ENCODE results near the gene ATF5. TPM values are rescaled to one million over a fixed set of nuclear protein-coding genes. Genes with fewer than 3 reads are reported as not detected.
"Not testable (repeated sequence)": the region's sequence is repeated elsewhere in the genome, so short reads cannot be mapped to it uniquely, and the experiment has no call there.

The ATF5 gene
- total RNA-seq, 1 donor, result 8.1 TPM

GRCh38 chr19:49968279-49968922 is 39.4 kb downstream of the ATF5 start:
- DNase-seq (ENCODE audit: low read depth in 2 of 3, low spot score in 2 of 3), result peak in 1 of 3 donors; percentile 11

DNA sequence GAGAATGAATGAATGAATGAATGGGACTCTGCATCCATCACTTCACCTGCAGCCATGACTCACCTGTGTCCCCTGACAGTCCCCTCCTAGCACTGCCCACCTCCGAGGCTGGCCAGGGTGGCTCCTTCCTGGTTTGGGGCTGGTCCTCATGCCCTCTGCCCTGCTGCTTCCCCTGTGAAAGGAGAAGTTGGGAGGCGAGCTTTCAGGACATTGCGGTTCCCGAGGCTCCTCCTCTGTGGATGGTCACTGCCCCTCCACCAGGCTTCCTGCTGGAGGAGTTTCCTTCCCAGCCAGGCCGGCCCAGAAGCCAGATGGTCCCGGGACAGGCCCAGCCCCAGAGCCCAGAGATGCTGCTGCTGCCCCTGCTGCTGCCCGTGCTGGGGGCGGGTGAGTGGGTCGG is 40.4 kb downstream of the ATF5 start:
- not testable (repeated sequence) for DNase-seq (ENCODE audit: low read depth in 2 of 3, low spot score in 2 of 3)

GRCh38 chr19:49971991-49972411 is 43.0 kb downstream of the ATF5 start:
- no peak for DNase-seq (ENCODE audit: low read depth in 2 of 3, low spot score in 2 of 3)

- DNase-seq (ENCODE audit: low read depth in 2 of 3, low spot score in 2 of 3), result no peak
Measured at GRCh38 chr19:49972841-49973240, 43.8 kb downstream of the ATF5 start.

- DNase-seq (ENCODE audit: low read depth in 2 of 3, low spot score in 2 of 3), result no peak
Measured at GRCh38 chr19:49973987-49974386, 45.0 kb downstream of the ATF5 start.

DNA sequence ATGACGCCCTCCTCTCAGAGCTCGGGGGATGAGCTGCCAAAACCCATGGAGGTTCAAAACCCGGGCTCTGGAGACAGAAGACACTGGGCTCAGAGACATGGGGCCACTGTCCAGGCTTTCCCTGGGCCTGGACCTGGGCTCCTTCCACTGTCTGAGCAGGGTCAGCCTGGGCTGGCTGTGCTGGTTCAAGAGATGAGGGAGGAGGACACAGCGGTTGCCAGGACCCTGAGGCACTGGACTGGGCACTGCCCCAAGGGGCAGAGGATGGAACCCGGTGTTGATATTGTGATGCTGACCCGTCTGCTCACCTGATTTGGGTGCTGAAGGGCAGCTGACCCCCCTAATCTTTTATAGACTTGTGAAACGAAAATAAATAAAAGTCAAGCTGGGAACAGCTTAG is 46.0 kb downstream of the ATF5 start:
- DNase-seq (ENCODE audit: low read depth in 2 of 3, low spot score in 2 of 3), result no peak

GRCh38 chr19:49976496-49976895 is 47.5 kb downstream of the ATF5 start:
- no peak for DNase-seq (ENCODE audit: low read depth in 2 of 3, low spot score in 2 of 3)

GRCh38 chr19:49977076-49977475 is 48.1 kb downstream of the ATF5 start:
- DNase-seq (ENCODE audit: low read depth in 2 of 3, low spot score in 2 of 3), result no peak

DNA sequence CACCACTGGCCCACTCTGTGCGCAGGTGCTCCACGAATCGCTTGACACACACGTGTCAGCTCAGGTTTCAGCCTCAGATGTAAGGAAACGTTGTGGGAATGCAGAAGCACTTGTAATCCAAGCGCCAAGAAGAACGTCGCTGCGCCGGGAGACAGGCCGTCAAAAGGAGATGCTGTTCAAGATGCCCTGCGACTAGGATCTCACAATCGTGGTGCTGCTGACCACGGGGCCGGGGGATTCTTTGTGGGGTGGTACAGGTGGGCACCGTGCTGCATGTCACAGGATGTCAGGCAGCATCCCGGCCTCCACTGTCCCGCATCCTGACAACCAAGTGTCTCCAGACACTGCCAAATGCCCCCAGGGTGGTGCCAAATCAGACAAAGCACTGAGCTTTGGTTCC is 48.9 kb downstream of the ATF5 start:
- no peak for DNase-seq (ENCODE audit: low read depth in 2 of 3, low spot score in 2 of 3)

DNA sequence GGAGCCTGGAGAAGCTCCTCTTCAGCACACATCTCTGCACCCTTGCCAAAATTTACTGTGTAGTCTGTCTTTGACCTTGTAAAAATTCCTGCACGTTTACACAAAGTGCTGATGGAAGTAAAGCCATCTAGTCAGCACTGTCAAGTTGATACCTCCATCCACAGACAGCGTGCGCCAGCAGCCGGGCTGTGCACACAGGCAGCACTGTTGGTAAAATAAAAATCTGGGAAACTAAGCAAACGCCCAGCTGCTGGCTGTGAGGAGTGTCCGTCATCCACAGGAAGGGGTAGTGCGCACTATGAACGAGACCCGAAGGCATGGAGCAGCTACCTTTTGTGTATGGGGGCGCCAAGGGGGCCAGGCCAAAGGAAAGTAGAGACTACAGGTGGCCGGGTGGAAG is 49.3 kb downstream of the ATF5 start:
- DNase-seq (ENCODE audit: low read depth in 2 of 3, low spot score in 2 of 3), result no peak

DNA sequence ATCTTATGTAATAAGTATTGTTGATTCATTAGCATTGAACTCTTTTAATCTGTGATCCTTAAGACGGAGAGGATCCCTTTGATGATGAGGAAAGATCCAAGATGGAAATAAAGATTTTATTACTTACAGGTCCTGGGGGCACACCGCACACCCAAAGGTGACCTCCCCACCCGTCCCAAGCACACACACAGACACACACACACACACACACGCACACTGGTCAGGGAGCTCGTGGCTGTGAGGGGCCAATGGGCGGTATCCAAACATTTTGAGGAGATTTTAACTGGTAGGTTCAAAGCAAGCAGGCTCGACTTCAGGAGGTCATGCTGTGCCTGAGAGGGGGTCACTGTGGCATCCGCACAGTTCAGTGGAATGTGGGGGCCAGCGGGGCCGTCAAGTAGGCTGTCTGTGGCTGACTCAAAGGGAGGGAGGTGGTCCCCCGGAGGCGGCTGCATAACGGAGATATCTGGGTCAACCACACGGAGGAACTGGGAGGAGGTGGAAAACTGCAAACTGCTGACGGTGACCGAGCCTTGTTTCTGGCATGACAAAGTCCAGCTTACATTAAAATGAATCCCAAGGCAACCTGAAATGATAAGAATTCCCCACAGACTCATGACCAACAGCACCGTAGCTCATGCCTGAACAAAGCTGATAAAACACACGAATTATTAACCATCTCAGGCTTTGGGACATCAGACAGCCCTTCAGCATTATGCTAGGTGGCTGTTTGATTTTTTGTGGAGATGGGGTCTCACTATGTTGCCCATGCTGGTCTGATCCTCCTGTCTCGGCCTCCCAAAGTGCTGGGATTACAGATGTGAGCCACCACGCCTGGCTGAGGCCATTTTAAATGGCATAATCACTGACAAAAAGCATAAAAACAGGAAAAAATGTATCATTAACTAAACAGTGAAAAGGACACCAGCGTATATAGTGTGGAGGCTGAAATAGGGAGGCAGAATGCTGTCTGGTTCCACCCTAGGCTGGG is 52.9 kb downstream of the ATF5 start:
- no peak for DNase-seq (ENCODE audit: low read depth in 2 of 3, low spot score in 2 of 3)

Other genes starting within 250 kb of the ATF5 start
- gene ADM5, start 239.6 kb upstream of the ATF5 start, total RNA-seq, result 1.9 TPM
- gene CPT1C, start 238.1 kb upstream of the ATF5 start, total RNA-seq, result 0.54 TPM
- 1.1 TPM for gene TSKS, start 165.9 kb upstream of the ATF5 start, total RNA-seq
- 67.9 TPM for gene AP2A1, start 162.2 kb upstream of the ATF5 start, total RNA-seq
- gene FUZ, start 115.9 kb upstream of the ATF5 start, total RNA-seq, result 40.1 TPM
- gene MED25, start 110.9 kb upstream of the ATF5 start, total RNA-seq, result 50.9 TPM
- gene PTOV1, start 78.0 kb upstream of the ATF5 start, total RNA-seq, result 109 TPM
- 77.6 TPM for gene PNKP, start 61.6 kb upstream of the ATF5 start, total RNA-seq
- 10.0 TPM for gene AKT1S1, start 51.9 kb upstream of the ATF5 start, total RNA-seq
- 7.8 TPM for gene TBC1D17, start 51.5 kb upstream of the ATF5 start, total RNA-seq
- gene IL4I1, start 32.3 kb upstream of the ATF5 start, total RNA-seq, result 0.81 TPM
- 70.3 TPM for gene NUP62, start 299 bp downstream of the ATF5 start, total RNA-seq
- under 0.01 TPM for gene SIGLEC11, start 32.0 kb downstream of the ATF5 start, total RNA-seq
- 50.4 TPM for gene VRK3, start 96.2 kb downstream of the ATF5 start, total RNA-seq
- 8.6 TPM for gene ZNF473, start 96.8 kb downstream of the ATF5 start, total RNA-seq
- gene IZUMO2, start 234.1 kb downstream of the ATF5 start, total RNA-seq, result not detected